ENCODE data around the gene CELF2. TPM values are rescaled to one million over a fixed set of nuclear protein-coding genes. Genes with fewer than 3 reads are reported as not detected.

The CELF2 gene
- total RNA-seq, 1 experiment from 2014 or later = not detected

DNA sequence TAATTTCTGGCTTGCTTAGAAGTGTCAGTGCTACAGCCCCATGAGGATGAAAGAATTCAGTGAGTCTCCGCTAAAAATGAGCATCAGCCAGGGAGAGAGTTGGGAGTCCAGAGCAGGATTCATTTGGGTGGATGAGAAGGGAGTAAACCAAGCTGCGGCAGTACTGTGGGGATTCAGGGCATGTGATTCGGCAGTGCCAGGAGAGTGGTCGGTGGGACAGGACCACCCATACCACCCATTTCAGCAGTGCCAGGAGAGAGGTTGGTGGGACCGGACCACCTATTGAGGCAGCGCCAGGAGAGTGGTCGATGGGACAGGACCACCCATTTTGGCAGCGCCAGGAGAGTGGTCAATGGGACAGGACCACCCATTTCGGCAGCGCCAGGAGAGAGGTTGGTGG is 144.2 kb downstream of the CELF2 start:
- H3K27ac ChIP-seq (ENCODE audit: low read depth, low read length, poor library complexity, severe bottlenecking) = no peak overlapping the region
- DNase-seq (ENCODE audit: low spot score) = no peak
- intact Hi-C loops (cut with micrococcal nuclease; ENCODE audit: unreplicated experiment) = no loop called here
- H3K27me3 ChIP-seq (replicated peaks; ENCODE audit: insufficient read depth, low read depth, low read length, poor library complexity) = peaks cover 79% of the 10 kb centered on the region
- no peak for TF ChIP-seq EZH2 (IDR thresholded peaks at IDR 0.05; ENCODE audit: borderline replicate concordance, low read depth, low read length, poor library complexity, severe bottlenecking)
- TF ChIP-seq, protein P1, sequence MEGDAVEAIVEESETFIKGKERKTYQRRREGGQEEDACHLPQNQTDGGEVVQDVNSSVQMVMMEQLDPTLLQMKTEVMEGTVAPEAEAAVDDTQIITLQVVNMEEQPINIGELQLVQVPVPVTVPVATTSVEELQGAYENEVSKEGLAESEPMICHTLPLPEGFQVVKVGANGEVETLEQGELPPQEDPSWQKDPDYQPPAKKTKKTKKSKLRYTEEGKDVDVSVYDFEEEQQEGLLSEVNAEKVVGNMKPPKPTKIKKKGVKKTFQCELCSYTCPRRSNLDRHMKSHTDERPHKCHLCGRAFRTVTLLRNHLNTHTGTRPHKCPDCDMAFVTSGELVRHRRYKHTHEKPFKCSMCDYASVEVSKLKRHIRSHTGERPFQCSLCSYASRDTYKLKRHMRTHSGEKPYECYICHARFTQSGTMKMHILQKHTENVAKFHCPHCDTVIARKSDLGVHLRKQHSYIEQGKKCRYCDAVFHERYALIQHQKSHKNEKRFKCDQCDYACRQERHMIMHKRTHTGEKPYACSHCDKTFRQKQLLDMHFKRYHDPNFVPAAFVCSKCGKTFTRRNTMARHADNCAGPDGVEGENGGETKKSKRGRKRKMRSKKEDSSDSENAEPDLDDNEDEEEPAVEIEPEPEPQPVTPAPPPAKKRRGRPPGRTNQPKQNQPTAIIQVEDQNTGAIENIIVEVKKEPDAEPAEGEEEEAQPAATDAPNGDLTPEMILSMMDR (conservative IDR thresholded peaks at IDR 0.05; ENCODE audit: low read depth, low read length) = no peak
- H3K4me3 ChIP-seq (ENCODE audit: low read depth, low read length, poor library complexity, severe bottlenecking) = no peak overlapping the region
- H3K9me3 ChIP-seq (ENCODE audit: low read depth, low read length, poor library complexity, severe bottlenecking) = no peaks in the 10 kb centered on the region
- CTCF ChIA-PET = no interaction called here
- H3K4me1 ChIP-seq (ENCODE audit: insufficient read depth, low read length, poor library complexity, severe bottlenecking) = no peaks in the 10 kb centered on the region
- no TSS peak for BruUV-seq (replicated peaks)
- H3K36me3 ChIP-seq (ENCODE audit: insufficient read depth, low read length, poor library complexity, severe bottlenecking) = no peaks in the 10 kb centered on the region
- POLR2A ChIA-PET (ENCODE audit: low non-redundant PET) = no interaction called here

DNA sequence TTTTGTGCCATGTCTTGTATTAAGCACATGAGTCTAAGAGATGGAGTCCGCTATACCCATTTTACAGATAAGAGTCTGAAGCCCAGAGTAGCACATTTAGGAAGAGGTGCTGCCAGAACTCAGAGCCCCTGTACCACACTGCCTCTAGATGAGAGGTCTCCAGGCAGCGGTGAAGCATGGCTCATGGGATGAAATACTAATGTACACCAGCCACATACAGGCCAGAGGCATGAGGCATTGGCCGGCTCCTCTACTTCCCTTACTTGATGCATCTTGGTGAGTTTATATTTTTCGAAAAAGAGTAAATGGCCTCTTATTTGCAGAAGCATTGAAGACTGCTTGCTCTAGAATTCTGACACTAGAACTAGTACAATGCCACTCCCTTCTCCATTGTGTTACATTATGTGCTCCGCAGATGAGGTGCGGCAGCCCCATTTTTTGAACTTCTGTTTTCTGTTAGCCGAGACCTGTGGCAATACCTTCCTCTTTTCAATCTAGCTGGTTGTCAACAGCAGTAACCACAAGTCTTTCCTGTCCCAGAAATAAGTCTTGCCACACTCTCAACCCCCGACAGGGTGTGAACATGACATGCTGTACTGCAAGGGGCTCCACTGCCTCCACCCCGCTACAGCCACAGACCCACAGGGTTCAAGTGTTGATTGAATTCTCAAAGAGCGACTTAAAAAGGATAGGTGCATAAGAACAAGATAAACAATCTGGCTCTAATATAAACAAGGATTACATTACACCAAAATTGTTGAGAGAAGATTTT is 145.3 kb downstream of the CELF2 start:
- DNase-seq (ENCODE audit: low spot score) = no peak
- peak; percentile 43 for TF ChIP-seq EZH2 (IDR thresholded peaks at IDR 0.05; ENCODE audit: borderline replicate concordance, low read depth, low read length, poor library complexity, severe bottlenecking)
- TF ChIP-seq, protein P1 (conservative IDR thresholded peaks at IDR 0.05; ENCODE audit: low read depth, low read length) = no peak
- H3K4me3 ChIP-seq (ENCODE audit: low read depth, low read length, poor library complexity, severe bottlenecking) = no peak overlapping the region
- H3K4me1 ChIP-seq (ENCODE audit: insufficient read depth, low read length, poor library complexity, severe bottlenecking) = no peaks in the 10 kb centered on the region
- H3K9me3 ChIP-seq (ENCODE audit: low read depth, low read length, poor library complexity, severe bottlenecking) = no peaks in the 10 kb centered on the region
- POLR2A ChIA-PET (ENCODE audit: low non-redundant PET) = no interaction called here
- intact Hi-C loops (cut with micrococcal nuclease; ENCODE audit: unreplicated experiment) = no loop called here
- peaks cover 82% of the 10 kb centered on the region for H3K27me3 ChIP-seq (replicated peaks; ENCODE audit: insufficient read depth, low read depth, low read length, poor library complexity)
- no peak overlapping the region for H3K27ac ChIP-seq (ENCODE audit: low read depth, low read length, poor library complexity, severe bottlenecking)
- H3K36me3 ChIP-seq (ENCODE audit: insufficient read depth, low read length, poor library complexity, severe bottlenecking) = no peaks in the 10 kb centered on the region
- no TSS peak for BruUV-seq (replicated peaks)
- CTCF ChIA-PET = no interaction called here

DNA sequence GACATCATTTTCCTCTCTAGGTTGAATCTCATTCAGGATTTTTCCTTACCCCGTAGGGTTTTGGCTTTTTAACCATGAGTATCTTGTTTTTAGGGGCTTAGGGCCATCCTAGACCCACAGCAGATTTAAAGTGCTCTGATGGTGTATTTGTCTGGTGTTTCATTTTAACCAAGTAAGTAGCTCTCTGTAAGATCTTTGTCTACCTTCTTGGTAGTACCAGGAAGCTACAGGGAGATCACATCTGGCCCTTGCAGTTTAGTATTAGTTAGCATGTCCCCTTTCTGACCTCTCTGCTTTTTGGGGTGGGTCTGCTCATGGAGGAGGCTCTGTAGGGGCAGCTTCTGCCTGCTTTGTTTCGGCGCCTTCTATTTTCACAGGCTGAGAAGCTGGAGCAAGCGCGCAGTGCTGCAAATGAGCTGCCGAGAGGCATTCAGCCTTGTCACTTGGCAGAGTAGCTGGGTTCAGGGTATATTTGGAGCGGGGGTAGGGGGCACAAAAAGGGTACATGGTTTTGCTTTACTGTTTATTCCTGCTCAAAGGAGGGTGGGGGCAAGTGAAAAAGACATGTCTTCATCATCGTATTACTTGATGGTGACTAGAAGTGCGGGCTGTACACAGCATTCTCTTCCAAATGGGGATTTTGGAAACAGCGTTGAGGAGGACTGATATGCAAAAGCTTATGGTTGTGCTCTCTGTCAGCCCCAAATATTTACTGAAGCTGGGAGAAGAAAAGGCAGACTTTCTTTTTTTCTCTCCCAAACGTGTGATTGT is 146.3 kb downstream of the CELF2 start:
- BruUV-seq (replicated peaks) = no TSS peak
- intact Hi-C loops (cut with micrococcal nuclease; ENCODE audit: unreplicated experiment) = no loop called here
- Histone ChIP-seq H3K27me3 (replicated peaks; ENCODE audit: insufficient read depth, low read depth, low read length, poor library complexity) (peaks cover 83% of the 10 kb centered on the region), H3K4me1 (ENCODE audit: insufficient read depth, low read length, poor library complexity, severe bottlenecking) (no peaks in the 10 kb centered on the region), H3K27ac (ENCODE audit: low read depth, low read length, poor library complexity, severe bottlenecking) (no peak overlapping the region), H3K4me3 (ENCODE audit: low read depth, low read length, poor library complexity, severe bottlenecking) (no peak overlapping the region), H3K36me3 (ENCODE audit: insufficient read depth, low read length, poor library complexity, severe bottlenecking) (no peaks in the 10 kb centered on the region), H3K9me3 (ENCODE audit: low read depth, low read length, poor library complexity, severe bottlenecking) (no peaks in the 10 kb centered on the region)
- ChIA-PET CTCF (no interaction called here), POLR2A (ENCODE audit: low non-redundant PET) (no interaction called here)
- TF ChIP-seq EZH2 (IDR thresholded peaks at IDR 0.05; ENCODE audit: borderline replicate concordance, low read depth, low read length, poor library complexity, severe bottlenecking) = no peak
- TF ChIP-seq, protein P1 (conservative IDR thresholded peaks at IDR 0.05; ENCODE audit: low read depth, low read length) = no peak
- DNase-seq (ENCODE audit: low spot score) = no peak
